Stimulated activated CD4-positive, alpha-beta T cell treated with anti-CD3 and anti-CD28 coated beads, Interleukin-4, amount 100 ng/mL, for 24 hours (primary cell): ENCODE measurements around the gene PARD3B.

ENCODE experiments used
- DNase-seq: peaks from one replicate; pipeline ENCODE4 v3.0.0-alpha.2; 2020

PARD3B gene

DNA sequence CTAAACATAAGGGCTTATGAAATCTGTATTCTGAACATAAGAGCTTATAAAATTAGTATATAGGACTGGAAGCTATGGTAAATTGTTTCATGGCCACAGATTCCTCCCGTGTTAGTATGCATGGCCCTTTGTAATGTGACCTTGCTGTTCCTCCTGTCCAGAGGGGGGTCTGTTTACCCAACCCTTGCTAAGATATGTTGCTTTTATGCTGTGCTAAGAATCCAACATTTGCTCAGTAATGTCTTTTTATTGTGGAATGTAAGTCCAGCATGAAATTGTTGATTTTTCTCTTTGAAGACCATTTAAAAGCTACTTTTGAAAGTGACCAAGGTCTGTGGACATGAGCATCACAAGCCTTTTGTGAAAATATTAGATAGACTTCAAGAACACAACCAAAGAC is 485.4 kb downstream of the PARD3B start:
- DNase-seq: no peak

DNA sequence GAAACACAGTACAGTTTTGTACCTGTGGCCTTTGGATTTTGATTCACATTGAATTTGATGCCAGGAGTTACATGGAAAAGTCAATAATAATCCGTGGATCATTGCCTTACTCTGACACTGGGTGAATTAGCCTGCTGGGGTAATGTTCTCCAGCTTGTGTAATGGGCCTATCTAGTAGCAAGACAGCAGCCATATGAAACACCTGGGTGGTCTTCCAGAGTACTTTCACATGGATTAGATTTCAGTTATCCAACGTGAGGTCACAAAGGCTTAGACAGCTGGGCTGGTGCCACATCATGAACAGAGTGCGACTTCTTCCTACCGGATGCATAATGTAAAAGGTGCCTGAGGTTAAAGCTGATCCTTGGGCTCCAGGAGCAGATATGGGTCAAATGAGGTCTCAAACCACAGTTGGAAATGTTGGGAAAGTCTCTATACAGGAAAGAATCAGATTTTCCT is 486.8 kb downstream of the PARD3B start:
- no peak for DNase-seq

DNA sequence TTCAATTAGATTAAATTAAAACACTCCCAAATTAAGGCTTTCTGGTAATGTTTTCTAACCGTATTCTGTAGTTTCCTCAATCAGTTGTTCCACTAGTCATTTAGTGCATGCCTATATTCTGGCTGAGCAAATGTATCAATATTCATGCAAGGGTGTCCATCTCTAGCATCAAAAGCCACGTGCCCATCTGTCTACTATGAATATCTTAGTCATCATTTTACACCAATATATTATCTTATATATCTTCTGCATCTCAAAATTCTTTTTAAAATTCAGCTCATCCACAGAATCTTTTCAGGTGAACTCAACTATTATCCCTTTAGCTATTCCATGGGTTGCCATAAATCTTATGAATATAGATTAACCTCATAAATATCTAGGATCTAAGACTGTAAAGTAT is 488.2 kb downstream of the PARD3B start:
- no peak for DNase-seq

DNA sequence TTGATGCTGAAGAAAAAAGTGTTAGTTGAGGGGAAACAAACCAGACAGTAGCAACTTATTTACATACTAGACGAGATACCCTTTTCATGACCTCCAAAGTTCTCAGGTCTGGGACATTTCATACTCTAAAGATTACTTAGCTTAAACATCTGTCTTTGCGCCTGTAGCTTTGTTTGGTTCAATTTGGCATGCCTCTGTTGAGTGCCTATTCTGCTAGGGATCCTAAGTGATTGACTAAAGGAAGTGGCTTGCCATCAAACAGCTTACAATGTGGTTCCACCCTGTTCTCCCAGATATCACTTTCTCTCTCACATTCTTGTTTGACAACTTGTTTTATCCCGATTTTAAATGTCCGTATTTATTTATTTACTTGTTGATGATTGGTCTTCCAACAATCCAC is 488.8 kb downstream of the PARD3B start:
- DNase-seq: no peak

DNA sequence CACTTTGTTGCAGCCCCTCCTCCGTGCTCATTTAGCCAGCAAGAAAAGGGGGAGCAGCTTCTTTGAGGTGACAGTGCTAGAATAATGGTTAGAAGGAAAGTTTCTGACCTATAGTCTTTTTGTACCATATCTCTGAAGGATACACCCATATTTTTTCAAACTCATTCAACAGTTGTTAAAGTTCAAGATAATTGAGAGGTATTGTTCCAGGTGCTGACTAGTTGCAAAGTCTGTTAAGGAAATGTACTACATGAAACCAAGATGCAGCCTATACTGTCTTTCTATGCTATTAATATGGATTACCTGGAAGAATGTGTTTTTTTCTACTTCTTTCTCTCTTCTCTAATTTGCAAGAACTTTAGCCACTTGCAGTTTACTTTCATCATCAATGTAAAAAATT is 495.0 kb downstream of the PARD3B start:
- no peak for DNase-seq

DNA sequence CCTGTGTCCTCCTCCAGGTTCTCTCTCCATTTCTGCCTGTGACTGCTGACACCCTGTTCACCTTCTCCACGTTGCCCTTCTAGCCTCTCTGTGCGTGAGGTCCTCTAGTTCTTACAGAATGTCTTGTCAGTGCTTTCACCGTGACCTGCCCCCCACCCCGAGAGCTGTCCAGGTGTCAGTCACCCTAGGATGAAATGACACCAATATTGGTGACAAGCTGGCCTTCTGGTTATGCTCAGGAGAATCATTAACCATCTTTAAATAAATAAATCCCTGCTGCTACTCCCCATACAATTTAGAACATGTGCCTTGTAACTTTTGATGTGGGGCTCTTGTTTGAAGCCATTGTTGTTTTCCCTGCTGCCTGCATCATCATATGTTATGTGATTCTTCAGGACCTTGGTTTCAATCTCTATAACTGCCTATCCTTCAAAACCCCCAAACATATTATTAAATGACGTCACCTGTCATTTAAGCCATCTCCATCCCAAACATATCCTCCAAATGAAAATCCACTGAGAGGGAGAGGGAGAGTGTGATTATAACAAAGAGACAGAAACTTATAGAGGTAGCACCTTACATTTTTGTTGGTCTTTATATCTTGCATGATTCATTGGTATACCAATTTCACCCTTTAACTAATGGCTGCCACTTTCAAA is 496.3 kb downstream of the PARD3B start:
- no peak for DNase-seq

DNA sequence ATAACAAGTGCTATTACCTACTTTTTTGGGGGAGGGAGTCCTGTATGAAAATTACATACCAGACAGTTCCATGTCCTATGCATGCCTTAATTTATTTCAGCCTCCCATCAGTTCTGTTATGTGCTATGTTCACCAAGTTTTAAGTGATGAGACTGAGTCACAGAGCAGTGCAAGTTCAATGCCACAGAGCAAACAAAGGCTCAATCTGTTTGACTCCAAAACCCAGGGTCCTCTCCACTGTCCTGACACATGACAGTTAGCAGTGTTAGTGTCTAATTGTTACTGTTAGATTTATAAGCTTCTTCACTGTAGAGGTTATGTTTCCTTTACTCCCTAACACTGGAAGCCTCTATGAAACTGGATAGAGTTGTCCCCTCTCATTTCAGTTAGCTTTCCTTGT is 498.0 kb downstream of the PARD3B start:
- DNase-seq: no peak

DNA sequence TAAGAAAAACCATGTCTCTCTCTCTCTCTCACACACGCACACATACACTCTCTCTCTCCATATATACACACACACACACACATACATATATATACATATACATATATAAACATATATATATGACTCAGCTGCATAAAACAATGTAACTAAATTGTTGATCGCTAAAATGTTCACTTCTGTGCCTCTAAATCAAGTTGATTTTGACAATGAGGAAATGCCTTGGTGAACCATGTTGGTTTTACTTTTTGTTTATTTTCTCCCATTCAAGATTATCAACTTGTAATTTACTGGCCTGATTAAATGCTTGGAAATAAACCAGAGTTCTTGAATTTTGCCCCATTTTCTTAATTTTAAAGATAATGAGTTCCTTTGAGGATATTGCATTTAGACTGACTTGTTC is 500.4 kb downstream of the PARD3B start:
- DNase-seq: no peak

DNA sequence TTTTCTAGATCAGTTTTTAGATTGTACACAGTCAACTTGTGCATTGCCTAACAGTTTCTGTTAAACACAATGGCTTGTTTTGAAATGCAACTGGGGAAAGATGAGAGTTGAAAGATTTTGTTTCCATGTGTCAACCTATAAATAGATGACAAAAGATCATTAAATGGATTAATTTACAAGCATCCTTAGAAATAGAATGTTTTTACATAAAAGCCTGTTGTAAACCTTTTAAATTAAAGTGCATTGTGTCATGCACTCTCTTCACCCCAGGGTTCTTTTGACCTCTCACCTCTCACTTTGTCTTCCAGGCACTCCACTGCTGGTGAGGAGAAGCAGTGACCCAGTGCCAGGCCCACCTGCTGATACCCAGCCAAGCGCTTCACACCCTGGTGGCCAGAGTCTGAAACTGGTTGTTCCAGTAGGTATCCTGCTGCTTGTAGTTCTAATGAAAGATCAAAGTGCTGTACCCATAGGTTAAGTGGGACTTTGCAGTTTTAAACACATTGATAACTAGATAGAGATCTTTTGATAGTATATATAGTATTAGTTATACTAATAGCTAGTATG is 502.1 kb downstream of the PARD3B start:
- DNase-seq: no peak

DNA sequence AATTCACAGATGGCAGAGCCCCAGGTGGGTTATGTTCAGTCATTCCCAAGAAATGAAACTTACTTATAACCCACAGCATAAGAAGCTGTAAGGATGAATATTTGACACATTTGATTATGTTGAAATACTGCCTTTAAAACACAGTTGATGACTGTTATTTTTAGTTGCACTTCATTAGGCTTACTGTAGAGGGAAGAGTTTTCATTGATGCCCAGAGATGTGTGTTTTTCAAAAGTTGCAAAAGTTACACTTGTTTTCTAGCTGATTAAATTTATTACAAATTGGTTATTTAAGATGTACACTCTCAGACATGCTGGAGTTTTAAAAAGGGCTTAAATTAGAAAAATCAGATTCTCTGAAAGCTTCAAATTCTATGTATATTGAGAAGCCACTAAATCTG is 506.1 kb downstream of the PARD3B start:
- no peak for DNase-seq

DNA sequence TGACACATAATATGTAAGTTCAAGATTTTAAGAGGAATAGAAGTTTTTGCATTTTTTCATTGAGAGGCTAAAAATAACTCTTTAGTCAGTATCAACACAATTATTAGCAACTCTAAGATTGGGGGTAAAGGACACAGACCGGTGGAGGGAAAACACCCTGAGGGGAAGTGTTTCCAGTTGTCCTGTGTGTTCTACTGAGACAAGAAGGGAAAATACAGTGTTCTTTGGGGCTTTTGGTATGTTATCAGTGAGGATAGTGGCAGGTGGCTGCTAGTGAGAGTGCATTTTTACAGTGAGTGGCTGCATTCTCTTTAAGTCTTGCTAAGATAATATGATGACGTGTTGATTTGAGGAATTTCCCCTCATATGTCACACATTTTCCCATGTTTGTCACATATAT is 507.5 kb downstream of the PARD3B start:
- no peak for DNase-seq

DNA sequence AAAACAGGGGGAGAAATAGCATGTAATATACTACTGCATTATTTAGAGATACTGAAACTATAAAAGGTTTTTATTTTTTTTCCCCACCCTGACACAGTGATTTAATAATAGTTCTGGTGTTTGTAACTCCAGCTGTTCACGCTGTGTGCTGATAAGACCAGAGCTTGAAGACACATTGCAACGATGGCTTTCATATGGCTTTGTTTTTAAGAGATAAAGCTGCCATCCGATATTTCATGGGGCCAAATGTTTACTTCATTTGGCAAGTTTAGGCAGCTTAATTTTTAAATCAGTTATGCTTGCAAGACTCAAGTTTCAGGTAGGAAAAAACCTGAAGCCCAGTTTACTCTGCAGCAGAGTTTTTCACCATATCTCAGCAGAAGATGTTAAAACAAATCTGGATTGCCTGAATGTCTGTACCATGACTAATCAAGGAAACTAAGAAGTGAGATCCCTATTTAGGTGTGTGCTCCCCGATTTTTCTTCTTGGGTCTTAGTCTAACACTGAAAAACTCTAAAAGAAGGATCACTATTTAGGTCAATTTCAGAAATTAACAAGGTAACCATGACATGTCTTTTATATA is 508.6 kb downstream of the PARD3B start:
- DNase-seq: no peak

DNA sequence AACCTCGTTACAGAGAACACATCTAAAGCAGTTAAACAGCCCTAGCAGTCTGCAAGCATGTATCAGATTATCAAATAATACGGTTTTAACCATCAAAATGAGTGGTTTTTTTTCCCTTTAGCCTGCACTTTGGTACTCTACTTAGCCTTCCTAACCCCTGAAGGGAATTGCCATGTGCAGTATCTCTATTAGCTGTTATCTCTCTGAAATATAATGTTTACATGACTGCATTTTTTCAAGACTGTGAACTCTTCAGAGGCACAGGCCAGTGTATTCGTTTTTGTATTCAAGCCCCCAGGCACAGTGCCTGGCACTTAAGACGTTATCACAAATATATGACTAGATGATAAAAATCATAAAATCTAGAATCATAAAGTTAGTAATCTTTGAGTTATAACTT is 509.5 kb downstream of the PARD3B start:
- DNase-seq: no peak

DNA sequence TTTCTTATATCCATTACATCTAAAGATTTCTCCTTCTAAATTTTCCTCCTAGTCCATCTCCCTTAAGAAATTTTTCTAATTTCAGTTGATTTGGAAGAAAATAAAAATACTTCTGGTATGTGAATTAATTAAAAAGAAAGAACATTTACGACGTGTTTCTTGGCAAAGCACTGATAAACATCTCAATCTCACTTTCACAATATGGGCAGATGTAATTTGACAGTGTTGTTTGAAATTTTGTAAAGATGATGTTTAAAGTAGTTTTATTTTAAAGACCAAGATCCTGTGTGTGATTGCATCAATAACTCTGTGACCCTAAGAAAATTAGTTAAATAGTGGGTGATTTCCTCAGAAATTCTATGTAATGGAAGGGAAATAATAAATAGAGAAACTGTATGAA is 510.0 kb downstream of the PARD3B start:
- no peak for DNase-seq

DNA sequence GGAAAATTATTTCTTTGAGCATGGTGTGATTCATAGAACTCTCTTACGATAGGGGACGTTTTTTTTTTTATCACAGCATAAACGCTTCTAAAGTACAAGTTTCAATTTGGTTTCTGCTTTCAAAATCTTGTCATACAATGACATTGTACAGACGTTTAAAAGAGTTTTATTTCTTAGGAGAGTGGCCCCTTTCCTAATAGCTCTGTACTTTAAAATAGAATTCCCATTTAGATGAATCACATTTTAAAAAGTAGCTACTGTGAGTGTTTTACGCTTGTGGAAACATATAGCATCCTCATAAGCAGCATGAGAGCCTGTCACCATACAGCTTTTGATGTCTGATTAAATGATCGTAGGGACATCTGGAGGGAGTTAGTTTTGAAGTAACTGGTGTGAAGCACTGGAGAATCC is 510.9 kb downstream of the PARD3B start:
- no peak for DNase-seq

DNA sequence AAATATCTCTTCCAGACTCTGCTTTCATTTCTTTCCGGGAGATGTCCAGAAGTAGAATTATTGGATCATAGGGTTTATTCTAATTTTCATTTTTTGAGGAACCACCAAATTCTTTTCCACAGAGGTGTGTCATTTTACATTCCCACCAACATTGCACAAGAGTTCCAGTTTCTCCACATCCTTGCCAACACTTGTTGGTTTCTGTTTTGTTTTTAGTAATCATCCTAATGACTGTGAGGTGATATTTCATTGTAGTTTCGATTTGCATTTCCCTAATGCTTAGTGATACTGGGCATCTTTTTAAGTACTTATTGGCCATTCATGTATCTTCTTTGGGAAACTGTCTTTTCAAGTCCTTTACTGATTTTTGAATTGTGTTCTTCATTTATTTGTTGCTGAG is 513.1 kb downstream of the PARD3B start:
- no peak for DNase-seq

DNA sequence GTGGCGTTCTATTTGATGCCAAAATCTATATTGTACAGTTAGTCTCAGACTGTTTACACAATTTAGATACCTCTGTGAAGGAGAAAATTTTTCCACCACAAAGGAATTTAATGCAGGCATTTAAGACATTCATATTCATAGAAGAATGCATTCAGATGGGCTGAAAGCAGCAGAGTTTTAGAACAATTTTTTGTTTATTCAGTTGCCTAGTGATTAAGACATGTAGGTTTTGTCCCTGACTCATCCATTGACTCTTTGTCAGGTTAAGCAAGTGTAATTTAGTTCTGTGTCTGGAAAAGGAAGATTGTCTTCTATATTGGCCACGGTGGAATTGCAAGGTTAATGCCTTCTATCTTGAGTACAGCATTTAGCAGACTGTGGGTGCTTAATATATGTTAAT is 515.0 kb downstream of the PARD3B start:
- DNase-seq: no peak

DNA sequence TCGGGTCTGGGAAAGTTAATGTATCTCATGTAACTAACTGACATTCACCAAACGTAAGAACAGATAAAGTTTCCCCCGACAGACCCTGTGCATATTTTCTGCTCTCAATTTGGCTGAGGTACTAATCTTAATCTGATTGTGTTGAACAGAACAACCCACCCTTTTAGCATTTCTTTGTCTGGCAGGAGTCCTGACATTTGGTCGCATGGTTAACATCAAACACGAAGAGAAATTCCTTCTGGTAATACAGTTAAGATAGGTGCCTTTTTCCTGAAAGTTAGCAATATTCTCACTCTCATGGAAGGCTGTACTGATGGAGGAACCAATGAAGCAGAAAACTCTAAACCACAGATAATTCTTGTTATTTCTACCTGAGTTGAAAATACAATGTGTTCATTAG is 520.8 kb downstream of the PARD3B start:
- DNase-seq: no peak

DNA sequence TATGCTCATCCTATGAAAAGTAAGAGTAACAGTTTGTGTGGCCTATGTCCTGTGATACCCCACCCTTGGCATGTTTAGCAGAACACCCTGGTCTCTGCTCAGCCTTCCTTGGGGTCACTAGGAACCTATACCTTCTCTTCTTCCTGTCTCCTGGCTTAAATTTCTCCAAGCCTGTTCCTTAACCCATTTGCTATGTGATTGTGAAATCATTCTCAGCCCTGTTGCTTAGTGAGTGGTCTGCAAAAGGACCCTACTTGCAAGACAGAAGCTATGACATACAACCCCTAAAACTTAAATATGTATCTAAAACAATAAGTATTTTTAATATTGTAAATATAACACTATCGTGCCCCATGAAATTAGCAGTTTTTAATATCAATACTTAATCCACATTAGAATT is 524.7 kb downstream of the PARD3B start:
- no peak for DNase-seq

DNA sequence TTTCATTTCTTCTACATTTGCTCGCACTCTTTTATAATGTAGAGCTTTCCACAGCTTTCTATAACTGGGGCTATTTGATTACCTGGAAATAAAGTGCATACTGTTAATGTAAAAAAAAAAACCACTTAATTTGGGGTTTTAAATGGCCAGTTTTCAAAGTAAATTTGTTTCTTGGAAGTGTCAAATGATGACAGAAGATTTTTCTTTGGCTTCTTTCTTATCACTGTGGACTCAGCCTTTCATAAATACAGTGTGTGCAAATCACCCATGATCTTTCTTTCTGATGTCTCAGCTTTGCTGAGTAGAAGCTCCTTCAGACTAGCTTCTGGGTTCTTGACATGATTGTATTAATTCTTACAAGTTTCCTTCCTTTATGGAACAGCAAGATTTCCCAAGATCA is 525.6 kb downstream of the PARD3B start:
- DNase-seq: no peak

DNA sequence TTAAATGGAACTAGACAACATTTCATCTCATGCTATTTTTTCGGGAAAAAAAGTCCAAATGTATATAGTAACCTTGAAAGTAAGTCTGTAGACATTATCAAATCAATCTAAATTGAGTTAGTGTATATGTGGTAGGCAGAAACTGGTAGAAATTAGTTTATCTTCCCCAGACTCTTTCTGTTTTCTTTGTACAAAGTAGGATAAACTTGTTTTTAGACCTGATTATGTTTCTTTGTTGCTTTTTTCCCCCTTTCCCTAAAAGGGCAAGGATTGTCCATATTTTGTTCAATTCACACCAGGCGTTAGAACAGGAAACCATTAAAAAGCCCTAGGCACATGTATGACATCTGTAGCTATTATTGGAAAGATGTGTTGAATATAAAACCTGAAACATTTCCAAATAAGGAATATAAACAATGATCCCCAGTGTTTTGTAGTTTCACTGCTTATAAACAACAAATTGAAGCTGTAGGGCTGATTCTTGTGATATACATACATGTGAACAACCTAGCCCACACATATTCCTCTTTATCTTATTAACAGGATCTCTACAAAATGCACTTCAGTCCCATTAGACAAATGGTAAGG is 528.3 kb downstream of the PARD3B start:
- no peak for DNase-seq

DNA sequence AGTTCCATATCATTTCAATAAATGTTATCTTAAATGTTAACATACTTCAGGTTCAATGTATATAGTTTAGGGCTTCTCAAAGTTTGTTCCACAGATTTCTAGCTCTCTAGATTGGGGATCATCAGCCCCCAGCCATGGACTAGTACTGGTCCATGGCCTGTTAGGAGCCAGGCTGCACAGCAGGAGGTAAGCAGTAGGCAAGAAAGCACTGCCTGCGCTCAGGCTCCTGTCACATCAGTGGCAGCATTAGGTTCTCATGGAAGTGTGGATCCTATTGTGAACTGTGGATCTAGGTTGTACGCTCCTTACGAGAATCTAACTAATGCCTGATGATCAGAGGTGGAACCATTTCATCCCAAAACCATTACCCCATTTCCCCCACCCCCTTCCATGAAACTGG is 531.1 kb downstream of the PARD3B start:
- no peak for DNase-seq

DNA sequence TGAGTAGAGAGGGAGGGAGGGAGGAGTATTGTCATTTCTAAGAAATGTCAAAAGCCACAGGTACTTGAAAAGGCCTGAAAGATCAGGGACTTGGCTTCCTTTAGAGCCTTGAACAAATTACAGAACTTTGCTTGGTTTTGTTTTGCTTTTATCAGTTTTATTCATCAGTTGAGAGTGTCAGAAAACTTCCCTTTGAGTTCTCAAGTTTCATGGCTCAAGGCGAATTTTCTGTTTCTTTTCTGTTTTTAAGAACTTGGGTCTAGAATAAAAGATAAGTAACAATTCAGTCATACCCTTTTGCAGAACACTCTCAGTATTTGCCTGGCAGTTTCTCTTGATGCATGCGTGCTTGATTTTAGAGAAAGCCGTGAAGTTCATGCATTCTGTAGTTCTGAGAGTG is 531.9 kb downstream of the PARD3B start:
- no peak for DNase-seq

DNA sequence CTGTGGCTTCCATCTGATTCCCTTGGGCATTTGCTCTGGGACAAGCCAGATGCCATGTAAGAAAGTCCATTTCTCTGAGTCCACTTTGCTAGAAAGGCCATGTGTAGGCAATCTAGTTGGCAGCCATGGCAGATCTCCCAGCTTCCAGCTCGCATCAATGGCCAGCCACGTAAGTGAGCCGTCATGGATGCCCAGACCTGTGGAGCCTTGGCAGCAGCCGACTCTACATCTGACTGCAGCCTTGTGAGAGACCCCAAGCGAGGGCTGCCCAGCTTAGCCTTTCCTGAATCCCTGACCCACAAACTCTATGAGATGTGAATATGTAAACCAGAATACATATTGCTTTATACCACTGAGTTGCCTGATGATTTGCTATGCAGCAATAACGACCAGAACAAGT is 533.5 kb downstream of the PARD3B start:
- no peak for DNase-seq

DNA sequence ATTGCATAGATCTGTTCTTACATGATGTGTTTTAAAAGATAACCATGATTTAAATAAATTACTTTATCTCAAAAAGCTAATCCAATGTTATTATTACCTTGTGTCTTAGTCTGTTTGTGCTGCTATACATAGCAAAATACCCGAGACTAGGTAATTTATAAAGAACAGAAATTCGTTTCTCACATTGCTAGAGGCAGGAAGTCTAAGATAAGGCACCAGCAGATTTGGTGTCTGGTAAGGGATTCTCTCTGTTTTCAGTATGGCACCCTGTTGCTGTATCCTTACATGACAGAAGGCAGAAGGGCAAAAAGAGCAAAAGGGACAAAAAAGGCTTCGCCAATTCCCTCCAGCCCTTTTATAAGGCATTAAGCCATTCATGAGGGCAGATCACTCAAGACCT is 533.9 kb downstream of the PARD3B start:
- no peak for DNase-seq
